Stimulated activated naive CD4-positive, alpha-beta T cell treated with Interleukin-2 at 50 U/mL for 16 hours (primary cell): ENCODE data around the gene CORO1A.
"Not testable (repeated sequence)": the region's sequence is repeated elsewhere in the genome, so short reads cannot be mapped to it uniquely, and the experiment has no call there.

Source experiments
- DNase-seq: peaks from one replicate; lab custom pipeline; 2025; lab: John Stamatoyannopoulos, UW

Gene CORO1A

GRCh38 chr16:30170145-30170544 is 13.3 kb upstream of the CORO1A start:
- DNase-seq: not testable (repeated sequence)

- DNase-seq: no peak
Measured at GRCh38 chr16:30173054-30173453, 10.3 kb upstream of the CORO1A start.

- not testable (repeated sequence) for DNase-seq
Measured at GRCh38 chr16:30176876-30177275, 6.5 kb upstream of the CORO1A start.

GRCh38 chr16:30179195-30179594 is 4.2 kb upstream of the CORO1A start:
- DNase-seq: no peak

GRCh38 chr16:30179931-30180330 is 3.5 kb upstream of the CORO1A start:
- DNase-seq: no peak

- no peak for DNase-seq
Measured at GRCh38 chr16:30180741-30181140, 2.7 kb upstream of the CORO1A start.

GRCh38 chr16:30184096-30184890 is 891 bp downstream of the CORO1A start:
- DNase-seq: peak; percentile 66

GRCh38 chr16:30184891-30185682 is 1.7 kb downstream of the CORO1A start:
- peak; percentile 44 for DNase-seq

- DNase-seq: peak; percentile 72
Measured at GRCh38 chr16:30185683-30186421, 2.5 kb downstream of the CORO1A start.

GRCh38 chr16:30186444-30186781 is 3.0 kb downstream of the CORO1A start:
- no peak for DNase-seq

GRCh38 chr16:30186782-30187555 is 3.6 kb downstream of the CORO1A start:
- peak; percentile 87 for DNase-seq

- no peak for DNase-seq
Measured at GRCh38 chr16:30187556-30187865, 4.1 kb downstream of the CORO1A start.

- DNase-seq: no peak
Measured at GRCh38 chr16:30187971-30188561, 4.7 kb downstream of the CORO1A start.

- not testable (repeated sequence) for DNase-seq
Measured at GRCh38 chr16:30191158-30191557, 7.8 kb downstream of the CORO1A start.

- DNase-seq: not testable (repeated sequence)
Measured at GRCh38 chr16:30193098-30193497, 9.7 kb downstream of the CORO1A start.

GRCh38 chr16:30193615-30194014 is 10.2 kb downstream of the CORO1A start, which contains the start of the genes BOLA2B and SLX1A:
Gene BOLA2B (minus strand): TSS chr16:30193666. CDS start chr16:30193595, 71 bp downstream.
Gene SLX1A (plus strand): TSS chr16:30193875. CDS start chr16:30194085, 210 bp downstream.
- not testable (repeated sequence) for DNase-seq

GRCh38 chr16:30194172-30194925 is 10.9 kb downstream of the CORO1A start:
- not testable (repeated sequence) for DNase-seq

- not testable (repeated sequence) for DNase-seq
Measured at GRCh38 chr16:30197001-30197400, 13.6 kb downstream of the CORO1A start.

- not testable (repeated sequence) for DNase-seq
Measured at GRCh38 chr16:30199049-30199448, 15.6 kb downstream of the CORO1A start, which contains the start of gene SULT1A3. Gene SULT1A3 (plus strand): TSS chr16:30199255. CDS start chr16:30200729, 1,474 bp downstream.

- DNase-seq: not testable (repeated sequence)
Measured at GRCh38 chr16:30199608-30200343, 16.4 kb downstream of the CORO1A start.
